ENCODE results near the gene CLK3.
A peak's percentile ranks its signal among the peaks of the same experiment; 100 is the strongest.
"Not testable (repeated sequence)": the region's sequence is repeated elsewhere in the genome, so short reads cannot be mapped to it uniquely, and the experiment has no call there.

Gene CLK3

GRCh38 chr15:74621936-74622335 lies 6.3 kb downstream of the CLK3 start:
- no peak for DNase-seq

GRCh38 chr15:74622758-74623157 lies 7.1 kb downstream of the CLK3 start:
- no peak for DNase-seq

- DNase-seq: no peak
Observed at GRCh38 chr15:74624020-74624602, 8.5 kb downstream of the CLK3 start.

GRCh38 chr15:74625693-74626092 lies 10.1 kb downstream of the CLK3 start:
- DNase-seq: no peak

- no peak for DNase-seq
Observed at GRCh38 chr15:74626336-74626735, 10.7 kb downstream of the CLK3 start.

- DNase-seq: no peak
Observed at GRCh38 chr15:74626752-74627692, 11.4 kb downstream of the CLK3 start.

GRCh38 chr15:74627766-74628165 lies 12.1 kb downstream of the CLK3 start:
- no peak for DNase-seq

GRCh38 chr15:74628199-74628598 lies 12.6 kb downstream of the CLK3 start:
- no peak for DNase-seq

- DNase-seq: no peak
Observed at GRCh38 chr15:74628949-74629348, 13.3 kb downstream of the CLK3 start.

GRCh38 chr15:74629696-74630095 lies 14.1 kb downstream of the CLK3 start:
- DNase-seq: not testable (repeated sequence)

GRCh38 chr15:74630284-74631086 lies 14.8 kb downstream of the CLK3 start:
- no peak for DNase-seq

GRCh38 chr15:74631087-74631385 lies 15.4 kb downstream of the CLK3 start:
- no peak for DNase-seq

- DNase-seq: no peak
Observed at GRCh38 chr15:74631408-74631807, 15.8 kb downstream of the CLK3 start.

GRCh38 chr15:74631935-74632560 lies 16.4 kb downstream of the CLK3 start:
- DNase-seq: peak; percentile 37 to 57

- DNase-seq: no peak
Observed at GRCh38 chr15:74632601-74633000, 17.0 kb downstream of the CLK3 start.

- no peak for DNase-seq
Observed at GRCh38 chr15:74633781-74634180, 18.1 kb downstream of the CLK3 start.

- DNase-seq: peak; percentile 66 to 75
Observed at GRCh38 chr15:74635228-74635627, 19.6 kb downstream of the CLK3 start.

GRCh38 chr15:74636984-74637383 lies 21.3 kb downstream of the CLK3 start:
- DNase-seq: no peak

- no peak for DNase-seq
Observed at GRCh38 chr15:74641151-74641550, 25.5 kb downstream of the CLK3 start.

- DNase-seq: no peak
Observed at GRCh38 chr15:74642348-74642733, 26.7 kb downstream of the CLK3 start.

GRCh38 chr15:74642734-74643664 lies 27.4 kb downstream of the CLK3 start:
- DNase-seq: no peak

- DNase-seq: no peak
Observed at GRCh38 chr15:74643665-74644204, 28.1 kb downstream of the CLK3 start.
